K562 (cell line): ENCODE results near the gene EYA3. TPM values are rescaled to one million over a fixed set of nuclear protein-coding genes. Genes with fewer than 3 reads are reported as not detected.

Experiments
- polyA plus RNA-seq, 8 experiments: library from polyadenylated mRNA; depleted of rRNA in 4 of 8; stranded (reverse) in 5 of 8; unstranded in 3 of 8; fragments of >200 nt; fragmentation: Nextera tagmentation in 2 of 8; fragmentation: Illumina TruSeq in 1 of 8; extraction: Ambion mirVana in 2 of 8; extraction: Trizol in 1 of 8; gene quantifications; 2 replicates each; pipeline versions ENCODE4 v1.2.1 to v1.2.3, GENCODE V29; 2011 to 2014; ENCODE audit warnings: inconsistent platforms in 1 of 8, missing spikeins in 1 of 8
- small RNA-seq: library from RNA; depleted of rRNA; stranded (forward); fragments of <200 nt; gene quantifications from one replicate; pipeline ENCODE3, GENCODE V24; 2014
- total RNA-seq, 7 experiments: library from RNA; depleted of rRNA in 6 of 7; stranded (reverse); fragments of >200 nt in 6 of 7; fragmentation: Illumina TruSeq in 2 of 7; extraction: Trizol in 2 of 7; gene quantifications; 2 replicates each; pipeline versions ENCODE4 v1.2.1 to v1.2.3, GENCODE V29; 2011 to 2021; ENCODE audit warnings: low replicate concordance in 1 of 7

Gene EYA3
- total and polyA plus RNA-seq, 9 of the 15 experiments (the other 6 are each of a cell fraction or from before 2014, with no cell fraction given): 21.7 to 64.0 (median 43.6) TPM

Small RNA genes within 50 kb of the gene (small RNA-seq; reads per million reads assigned to genes)
- gene RN7SL559P: not detected

Other genes starting within 250 kb of the EYA3 start
Only the 7 nearest of the 9 such genes appear.
- gene RPA2, start 174.0 kb downstream of the EYA3 start, total RNA-seq (2014; rRNA removed): 177 and 243 TPM in 2 replicates
- 150 and 169 TPM in 2 replicates for gene RPA2, start 174.0 kb downstream of the EYA3 start, total RNA-seq (2014; rRNA removed; fragmentation: Illumina TruSeq; extraction: Trizol)
- 136 and 144 TPM in 2 replicates for gene RPA2, start 174.0 kb downstream of the EYA3 start, total RNA-seq (2015; rRNA removed; fragmentation: Illumina TruSeq; extraction: Trizol)
- gene RPA2, start 174.0 kb downstream of the EYA3 start, total RNA-seq (2021): 119 and 121 TPM in 2 replicates
- gene RPA2, start 174.0 kb downstream of the EYA3 start, polyA plus RNA-seq (2011; rRNA removed): 177 and 222 TPM in 2 replicates
- 198 and 207 TPM in 2 replicates for gene RPA2, start 174.0 kb downstream of the EYA3 start, polyA plus RNA-seq (2014; fragmentation: Illumina TruSeq; extraction: Trizol)
- 100 to 1,000 TPM; 260 to 516 TPM for gene RPA2, start 174.0 kb downstream of the EYA3 start, polyA plus RNA-seq (2014; fragmentation: Nextera tagmentation; extraction: Ambion mirVana)
- 265 and 295 TPM in 2 replicates for gene RPA2, start 174.0 kb downstream of the EYA3 start, polyA plus RNA-seq (2014; rRNA removed)
- 0.73 and 0.98 TPM in 2 replicates for gene SMPDL3B, start 153.6 kb downstream of the EYA3 start, total RNA-seq (2014; rRNA removed)
- 0.36 and 0.38 TPM in 2 replicates for gene SMPDL3B, start 153.6 kb downstream of the EYA3 start, total RNA-seq (2014; rRNA removed; fragmentation: Illumina TruSeq; extraction: Trizol)
- gene SMPDL3B, start 153.6 kb downstream of the EYA3 start, total RNA-seq (2015; rRNA removed; fragmentation: Illumina TruSeq; extraction: Trizol): 0.07 and 0.11 TPM in 2 replicates
- 0.74 and 0.98 TPM in 2 replicates for gene SMPDL3B, start 153.6 kb downstream of the EYA3 start, total RNA-seq (2021)
- gene SMPDL3B, start 153.6 kb downstream of the EYA3 start, polyA plus RNA-seq (2011; rRNA removed): 0.68 and 1.1 TPM in 2 replicates
- gene SMPDL3B, start 153.6 kb downstream of the EYA3 start, polyA plus RNA-seq (2014; fragmentation: Illumina TruSeq; extraction: Trizol): 0.71 and 0.97 TPM in 2 replicates
- gene SMPDL3B, start 153.6 kb downstream of the EYA3 start, polyA plus RNA-seq (2014; fragmentation: Nextera tagmentation; extraction: Ambion mirVana): under 1 TPM; 0.10 to 0.41 TPM
- 1.1 and 1.2 TPM in 2 replicates for gene SMPDL3B, start 153.6 kb downstream of the EYA3 start, polyA plus RNA-seq (2014; rRNA removed)
- 0.45 and 0.86 TPM in 2 replicates for gene XKR8, start 128.6 kb downstream of the EYA3 start, total RNA-seq (2014; rRNA removed)
- gene XKR8, start 128.6 kb downstream of the EYA3 start, total RNA-seq (2014; rRNA removed; fragmentation: Illumina TruSeq; extraction: Trizol): 0.58 and 0.99 TPM in 2 replicates
- 1.9 and 2.2 TPM in 2 replicates for gene XKR8, start 128.6 kb downstream of the EYA3 start, total RNA-seq (2015; rRNA removed; fragmentation: Illumina TruSeq; extraction: Trizol)
- 2.5 and 2.8 TPM in 2 replicates for gene XKR8, start 128.6 kb downstream of the EYA3 start, total RNA-seq (2021)
- 1.8 and 3.1 TPM in 2 replicates for gene XKR8, start 128.6 kb downstream of the EYA3 start, polyA plus RNA-seq (2011; rRNA removed)
- 1.7 and 2.1 TPM in 2 replicates for gene XKR8, start 128.6 kb downstream of the EYA3 start, polyA plus RNA-seq (2014; fragmentation: Illumina TruSeq; extraction: Trizol)
- gene XKR8, start 128.6 kb downstream of the EYA3 start, polyA plus RNA-seq (2014; fragmentation: Nextera tagmentation; extraction: Ambion mirVana): under 1 TPM; 0.49 to 0.73 TPM
- gene XKR8, start 128.6 kb downstream of the EYA3 start, polyA plus RNA-seq (2014; rRNA removed): 1.9 and 2.5 TPM in 2 replicates
- gene PTAFR, start 88.1 kb upstream of the EYA3 start, total RNA-seq (2014; rRNA removed): 0.20 TPM in 1 of 2 replicates, not detected in the other
- 0.22 and 0.25 TPM in 2 replicates for gene PTAFR, start 88.1 kb upstream of the EYA3 start, total RNA-seq (2014; rRNA removed; fragmentation: Illumina TruSeq; extraction: Trizol)
- gene PTAFR, start 88.1 kb upstream of the EYA3 start, total RNA-seq (2015; rRNA removed; fragmentation: Illumina TruSeq; extraction: Trizol): 0.30 and 0.36 TPM in 2 replicates
- gene PTAFR, start 88.1 kb upstream of the EYA3 start, total RNA-seq (2021): 0.36 and 0.55 TPM in 2 replicates
- 0.43 and 0.45 TPM in 2 replicates for gene PTAFR, start 88.1 kb upstream of the EYA3 start, polyA plus RNA-seq (2011; rRNA removed)
- 0.26 and 0.33 TPM in 2 replicates for gene PTAFR, start 88.1 kb upstream of the EYA3 start, polyA plus RNA-seq (2014; fragmentation: Illumina TruSeq; extraction: Trizol)
- gene PTAFR, start 88.1 kb upstream of the EYA3 start, polyA plus RNA-seq (2014; fragmentation: Nextera tagmentation; extraction: Ambion mirVana): under 1 TPM; 0.15 to 0.48 TPM
- gene PTAFR, start 88.1 kb upstream of the EYA3 start, polyA plus RNA-seq (2014; rRNA removed): 0.32 and 0.52 TPM in 2 replicates
- 132 and 186 TPM in 2 replicates for gene DNAJC8, start 144.4 kb upstream of the EYA3 start, total RNA-seq (2014; rRNA removed)
- 209 and 236 TPM in 2 replicates for gene DNAJC8, start 144.4 kb upstream of the EYA3 start, total RNA-seq (2014; rRNA removed; fragmentation: Illumina TruSeq; extraction: Trizol)
- 220 and 230 TPM in 2 replicates for gene DNAJC8, start 144.4 kb upstream of the EYA3 start, total RNA-seq (2015; rRNA removed; fragmentation: Illumina TruSeq; extraction: Trizol)
- gene DNAJC8, start 144.4 kb upstream of the EYA3 start, total RNA-seq (2021): 143 and 153 TPM in 2 replicates
- 150 and 176 TPM in 2 replicates for gene DNAJC8, start 144.4 kb upstream of the EYA3 start, polyA plus RNA-seq (2011; rRNA removed)
- 279 and 343 TPM in 2 replicates for gene DNAJC8, start 144.4 kb upstream of the EYA3 start, polyA plus RNA-seq (2014; fragmentation: Illumina TruSeq; extraction: Trizol)
- gene DNAJC8, start 144.4 kb upstream of the EYA3 start, polyA plus RNA-seq (2014; fragmentation: Nextera tagmentation; extraction: Ambion mirVana): 100 to 1,000 TPM; 264 to 508 TPM
- 180 and 202 TPM in 2 replicates for gene DNAJC8, start 144.4 kb upstream of the EYA3 start, polyA plus RNA-seq (2014; rRNA removed)
- gene ATP5IF1, start 147.5 kb upstream of the EYA3 start, total RNA-seq (2014; rRNA removed): 1,281 and 1,288 TPM in 2 replicates
- 303 and 353 TPM in 2 replicates for gene ATP5IF1, start 147.5 kb upstream of the EYA3 start, total RNA-seq (2014; rRNA removed; fragmentation: Illumina TruSeq; extraction: Trizol)
- 425 and 445 TPM in 2 replicates for gene ATP5IF1, start 147.5 kb upstream of the EYA3 start, total RNA-seq (2015; rRNA removed; fragmentation: Illumina TruSeq; extraction: Trizol)
- 380 and 403 TPM in 2 replicates for gene ATP5IF1, start 147.5 kb upstream of the EYA3 start, total RNA-seq (2021)
- gene ATP5IF1, start 147.5 kb upstream of the EYA3 start, polyA plus RNA-seq (2011; rRNA removed): 343 and 388 TPM in 2 replicates
- 338 and 607 TPM in 2 replicates for gene ATP5IF1, start 147.5 kb upstream of the EYA3 start, polyA plus RNA-seq (2014; fragmentation: Illumina TruSeq; extraction: Trizol)
- gene ATP5IF1, start 147.5 kb upstream of the EYA3 start, polyA plus RNA-seq (2014; fragmentation: Nextera tagmentation; extraction: Ambion mirVana): 100 to 1,000 TPM; 292 to 545 TPM
- 1,422 and 1,500 TPM in 2 replicates for gene ATP5IF1, start 147.5 kb upstream of the EYA3 start, polyA plus RNA-seq (2014; rRNA removed)
- 54.4 and 55.3 TPM in 2 replicates for gene SESN2, start 170.9 kb upstream of the EYA3 start, total RNA-seq (2014; rRNA removed)
- gene SESN2, start 170.9 kb upstream of the EYA3 start, total RNA-seq (2014; rRNA removed; fragmentation: Illumina TruSeq; extraction: Trizol): 16.8 and 16.9 TPM in 2 replicates
- 9.4 and 10.0 TPM in 2 replicates for gene SESN2, start 170.9 kb upstream of the EYA3 start, total RNA-seq (2015; rRNA removed; fragmentation: Illumina TruSeq; extraction: Trizol)
- gene SESN2, start 170.9 kb upstream of the EYA3 start, total RNA-seq (2021): 61.1 and 71.3 TPM in 2 replicates
- gene SESN2, start 170.9 kb upstream of the EYA3 start, polyA plus RNA-seq (2011; rRNA removed): 15.4 and 34.4 TPM in 2 replicates
- 47.6 and 61.0 TPM in 2 replicates for gene SESN2, start 170.9 kb upstream of the EYA3 start, polyA plus RNA-seq (2014; fragmentation: Illumina TruSeq; extraction: Trizol)
- gene SESN2, start 170.9 kb upstream of the EYA3 start, polyA plus RNA-seq (2014; fragmentation: Nextera tagmentation; extraction: Ambion mirVana): 1 to 10 TPM; 3.7 to 5.4 TPM
- gene SESN2, start 170.9 kb upstream of the EYA3 start, polyA plus RNA-seq (2014; rRNA removed): 40.8 and 47.3 TPM in 2 replicates